Panc1 (cell line): Measurements from ENCODE around the gene TOX3. TPM values are rescaled to one million over a fixed set of nuclear protein-coding genes. Genes with fewer than 3 reads are reported as not detected.

Experiments
- ATAC-seq: fragments of 200-7000 bp; cut with Tn5 transposase; 2 replicates; pipeline ENCODE4 v1.9.1; 2020; ENCODE audit warnings: mild to moderate bottlenecking, moderate library complexity
- BruUV-seq: library from RNA; stranded (reverse); fragments of 400-500 nt; replicated peaks from 2 replicates; lab custom pipeline; 2021; lab: Mats Ljungman, UMichigan
- CTCF ChIA-PET: fragments of 300-600 bp; sonication (Branson Sonifier 250); formaldehyde crosslinking; loops from one replicate; lab custom pipeline; 2022; ENCODE audit warnings: antibody characterized with exemption; lab: Charles Lee
- POLR2A ChIA-PET: fragments of 300-600 bp; sonication (Branson Sonifier 250); formaldehyde crosslinking; loops from one replicate; lab custom pipeline; 2022; ENCODE audit warnings: antibody characterized with exemption; lab: Charles Lee
- DNase-seq: peaks from one replicate; pipeline ENCODE4 v3.0.0-alpha.2; 2010; ENCODE audit warnings: low read depth, low spot score
- H3K27ac ChIP-seq: 2 replicates; pipeline ENCODE4 v1.5.1; 2011; ENCODE audit warnings: mild to moderate bottlenecking, low read length, inconsistent platforms
- H3K27me3 ChIP-seq: fragments of 200-500 bp; sonication (Bioruptor generic); 2 replicates; pipeline ENCODE4 v1.6.0; 2014; ENCODE audit warnings: low read length, inconsistent platforms; ENCODE audit not compliant: control insufficient read depth, insufficient read depth
- H3K36me3 ChIP-seq: fragments of 200-500 bp; sonication (Bioruptor generic); 2 replicates; pipeline ENCODE4 v1.5.1; 2014; ENCODE audit warnings: inconsistent platforms, mild to moderate bottlenecking, low read length, moderate library complexity; ENCODE audit not compliant: control insufficient read depth, insufficient read depth
- H3K4me1 ChIP-seq: 2 replicates; pipeline ENCODE4 v1.5.1; 2011; ENCODE audit warnings: inconsistent platforms, mild to moderate bottlenecking, low read length, moderate library complexity; ENCODE audit not compliant: control insufficient read depth, insufficient read depth
- H3K4me3 ChIP-seq, 2 experiments: 2 replicates each; pipeline ENCODE4 v1.5.1; 2011 to 2012; ENCODE audit warnings: low read depth in 2 of 2, low read length in 2 of 2, mild to moderate bottlenecking in 2 of 2, inconsistent platforms in 1 of 2, moderate library complexity in 1 of 2
- H3K9me3 ChIP-seq: fragments of 200-500 bp; sonication (Bioruptor generic); 2 replicates; pipeline ENCODE4 v1.5.1; 2014; ENCODE audit warnings: low read depth, mild to moderate bottlenecking, inconsistent platforms, low read length, moderate library complexity; ENCODE audit not compliant: control insufficient read depth, insufficient read depth
- CTCF ChIP-seq: fragments of 450-650 bp; IDR thresholded peaks from 2 replicates; pipeline ENCODE4 v1.5.1; 2017; ENCODE audit warnings: mild to moderate bottlenecking
- POLR2AphosphoS5 ChIP-seq: IDR thresholded peaks from 2 replicates; pipeline ENCODE4 v1.6.1; 2012; ENCODE audit warnings: mild to moderate bottlenecking, low read depth, low read length, moderate library complexity
- SIN3A ChIP-seq: IDR thresholded peaks from 2 replicates; pipeline ENCODE4 v1.6.1; 2012; ENCODE audit warnings: low read depth, mild to moderate bottlenecking, low read length, moderate library complexity, borderline replicate concordance; ENCODE audit not compliant: insufficient read depth
- TCF7L2 ChIP-seq: IDR thresholded peaks from 2 replicates; pipeline ENCODE4 v1.6.1; 2011; ENCODE audit warnings: mild to moderate bottlenecking, low read depth, low read length, inconsistent platforms
- in situ Hi-C: cut with HindIII; loops from 2 replicates; pipeline ENCODE4 v1.10.0; 2016; ENCODE audit warnings: low sequenced_read_pairs, low pct_unique_long_range_greater_than_20kb
- intact Hi-C: fragments of 100-400 bp; cut with micrococcal nuclease; formaldehyde crosslinking; loops from one replicate; pipeline ENCODE4 v1.10.0; 2022; ENCODE audit not compliant: unreplicated experiment
- total RNA-seq: library from RNA; stranded (reverse); gene quantifications from one replicate; pipeline ENCODE4 v1.2.1, GENCODE V29; 2021; ENCODE audit not compliant: unreplicated experiment
- TF ChIP-seq, protein P1 (sequence below), 2 experiments: IDR thresholded peaks; 2 replicates each; pipeline ENCODE4 v1.6.1; 2011 to 2012; ENCODE audit warnings: low read depth in 2 of 2, control low read depth in 1 of 2, low read length in 1 of 2, mild to moderate bottlenecking in 1 of 2, moderate library complexity in 1 of 2; ENCODE audit not compliant: insufficient read depth in 1 of 2

The TOX3 gene
- total RNA-seq, 1 experiment from 2014 or later = 3.4 TPM

GRCh38 chr16:52487849-52488457 lies 59.0 kb downstream of the TOX3 start:
- TF ChIP-seq, protein P1, sequence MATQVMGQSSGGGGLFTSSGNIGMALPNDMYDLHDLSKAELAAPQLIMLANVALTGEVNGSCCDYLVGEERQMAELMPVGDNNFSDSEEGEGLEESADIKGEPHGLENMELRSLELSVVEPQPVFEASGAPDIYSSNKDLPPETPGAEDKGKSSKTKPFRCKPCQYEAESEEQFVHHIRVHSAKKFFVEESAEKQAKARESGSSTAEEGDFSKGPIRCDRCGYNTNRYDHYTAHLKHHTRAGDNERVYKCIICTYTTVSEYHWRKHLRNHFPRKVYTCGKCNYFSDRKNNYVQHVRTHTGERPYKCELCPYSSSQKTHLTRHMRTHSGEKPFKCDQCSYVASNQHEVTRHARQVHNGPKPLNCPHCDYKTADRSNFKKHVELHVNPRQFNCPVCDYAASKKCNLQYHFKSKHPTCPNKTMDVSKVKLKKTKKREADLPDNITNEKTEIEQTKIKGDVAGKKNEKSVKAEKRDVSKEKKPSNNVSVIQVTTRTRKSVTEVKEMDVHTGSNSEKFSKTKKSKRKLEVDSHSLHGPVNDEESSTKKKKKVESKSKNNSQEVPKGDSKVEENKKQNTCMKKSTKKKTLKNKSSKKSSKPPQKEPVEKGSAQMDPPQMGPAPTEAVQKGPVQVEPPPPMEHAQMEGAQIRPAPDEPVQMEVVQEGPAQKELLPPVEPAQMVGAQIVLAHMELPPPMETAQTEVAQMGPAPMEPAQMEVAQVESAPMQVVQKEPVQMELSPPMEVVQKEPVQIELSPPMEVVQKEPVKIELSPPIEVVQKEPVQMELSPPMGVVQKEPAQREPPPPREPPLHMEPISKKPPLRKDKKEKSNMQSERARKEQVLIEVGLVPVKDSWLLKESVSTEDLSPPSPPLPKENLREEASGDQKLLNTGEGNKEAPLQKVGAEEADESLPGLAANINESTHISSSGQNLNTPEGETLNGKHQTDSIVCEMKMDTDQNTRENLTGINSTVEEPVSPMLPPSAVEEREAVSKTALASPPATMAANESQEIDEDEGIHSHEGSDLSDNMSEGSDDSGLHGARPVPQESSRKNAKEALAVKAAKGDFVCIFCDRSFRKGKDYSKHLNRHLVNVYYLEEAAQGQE (IDR thresholded peaks at IDR 0.05; ENCODE audit: insufficient read depth in 1 of 2, low read depth in 2 of 2, low read length in 1 of 2) = no peak
- TF ChIP-seq POLR2AphosphoS5 = no peak
- H3K9me3 ChIP-seq = no peaks in the 10 kb centered on the region
- no peaks in the 10 kb centered on the region for H3K4me1 ChIP-seq
- no peak for DNase-seq
- H3K27me3 ChIP-seq = no peaks in the 10 kb centered on the region
- H3K4me3 ChIP-seq = no peak overlapping the region
- no peak overlapping the region for H3K27ac ChIP-seq
- intact Hi-C loops = no loop called here
- ATAC-seq = no peak
- ChIA-PET POLR2A (no interaction called here), CTCF (no interaction called here)
- in situ Hi-C loops = no loop called here
- no TSS peak for BruUV-seq
- H3K36me3 ChIP-seq = no peaks in the 10 kb centered on the region

DNA sequence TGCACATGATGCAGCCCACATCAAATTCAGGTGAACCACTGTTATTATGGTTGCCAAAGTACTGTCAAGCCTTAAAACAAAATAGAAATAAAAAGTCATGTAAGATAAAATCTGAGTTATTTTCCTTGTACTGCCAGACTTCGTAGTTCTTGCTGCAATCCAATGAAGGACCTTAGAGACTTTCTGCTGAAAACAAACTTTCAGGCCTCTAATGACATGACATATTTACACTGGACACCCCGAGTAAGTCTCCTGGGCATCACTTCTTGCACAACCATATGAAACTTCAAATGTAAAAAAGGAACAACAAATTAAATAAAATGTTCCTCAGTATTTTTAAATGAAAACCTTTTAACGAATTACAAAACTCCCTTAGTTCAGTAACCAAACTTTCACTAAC lies 66.7 kb downstream of the TOX3 start:
- BruUV-seq = no TSS peak
- H3K36me3 ChIP-seq = no peaks in the 10 kb centered on the region
- no peaks in the 10 kb centered on the region for H3K9me3 ChIP-seq
- POLR2A ChIA-PET = no interaction called here
- no peaks in the 10 kb centered on the region for H3K4me1 ChIP-seq
- intact Hi-C loops = no loop called here
- CTCF ChIA-PET = no interaction called here
- no peak overlapping the region for H3K27ac ChIP-seq
- H3K4me3 ChIP-seq = no peak overlapping the region
- no peak for ATAC-seq
- DNase-seq = no peak
- no peaks in the 10 kb centered on the region for H3K27me3 ChIP-seq
- TF ChIP-seq CTCF (no peak), SIN3A (no peak), POLR2AphosphoS5 (no peak), TCF7L2 (no peak)
- TF ChIP-seq, protein P1 (IDR thresholded peaks at IDR 0.05; ENCODE audit: insufficient read depth in 1 of 2, low read depth in 2 of 2, low read length in 1 of 2) = no peak
- in situ Hi-C loops = no loop called here
